Left renal cortex interstitium (tissue), 4 donors: ENCODE data around the gene OR56A4. TPM values are rescaled to one million over a fixed set of nuclear protein-coding genes. Genes with fewer than 3 reads are reported as not detected.

ENCODE experiments used
- DNase-seq, 4 donors: peaks; one replicate each; pipeline ENCODE4 v3.0.0-alpha.2; 2013; ENCODE audit warnings: low read depth in 4 of 4, low spot score in 2 of 4, missing footprints in 1 of 4
- polyA plus RNA-seq, 4 donors: library from polyadenylated mRNA; unstranded; fragments of 120-200 nt; gene quantifications; one replicate each; pipeline ENCODE4 v1.2.1, GENCODE V29; 2013; ENCODE audit not compliant: insufficient read length in 4 of 4

OR56A4 gene, protein sequence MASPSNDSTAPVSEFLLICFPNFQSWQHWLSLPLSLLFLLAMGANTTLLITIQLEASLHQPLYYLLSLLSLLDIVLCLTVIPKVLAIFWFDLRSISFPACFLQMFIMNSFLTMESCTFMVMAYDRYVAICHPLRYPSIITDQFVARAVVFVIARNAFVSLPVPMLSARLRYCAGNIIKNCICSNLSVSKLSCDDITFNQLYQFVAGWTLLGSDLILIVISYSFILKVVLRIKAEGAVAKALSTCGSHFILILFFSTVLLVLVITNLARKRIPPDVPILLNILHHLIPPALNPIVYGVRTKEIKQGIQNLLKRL
- polyA plus RNA-seq, result under 1 TPM in 3 of 4 donors, not detected in 1; 0.05 to 0.09 (median 0.06) TPM

DNA sequence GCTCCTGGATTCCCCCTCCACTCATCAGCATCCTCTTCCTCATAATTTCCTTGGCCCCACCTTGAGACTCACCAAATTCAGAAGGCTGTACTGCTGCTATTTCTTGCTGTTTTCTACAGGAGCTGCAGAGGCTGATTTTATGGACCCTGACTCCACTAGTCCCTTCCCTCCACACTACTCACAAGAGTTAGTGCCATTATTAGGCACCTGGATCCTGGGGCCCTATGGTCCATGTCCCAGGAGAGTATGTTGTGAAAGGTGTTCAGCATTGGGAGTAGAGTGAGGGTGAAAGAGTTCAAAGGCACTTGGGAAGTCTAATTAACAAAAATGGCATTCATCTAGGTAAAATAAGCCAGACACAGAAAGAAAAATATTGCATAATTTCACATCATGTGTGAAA lies at the start of gene OR56A4:
Gene OR56A4, minus strand, starts transcription at position 101 of the 400 bp plus-strand sequence. CDS start 3,954 bp downstream, outside the sequence.
- DNase-seq, result no peak

DNA sequence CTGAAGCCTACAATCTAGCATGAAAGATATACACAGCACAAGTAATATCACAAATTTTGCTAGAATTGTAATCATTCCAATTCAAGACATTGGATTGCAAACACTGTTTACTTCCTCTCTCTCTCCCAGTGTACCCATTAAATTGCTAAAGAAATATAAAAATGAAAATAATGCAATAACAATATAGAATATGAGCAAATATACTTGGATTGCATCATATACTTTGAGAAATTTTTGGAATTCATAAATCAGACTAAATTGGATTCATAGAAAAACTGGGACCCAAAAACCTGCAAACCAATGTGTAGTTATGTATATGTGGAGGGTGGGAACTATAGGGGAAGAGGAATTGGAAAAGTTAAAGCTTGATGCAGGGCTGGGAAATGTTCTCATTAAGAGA lies 48.8 kb upstream of the OR56A4 start:
- no peak for DNase-seq

GRCh38 chr11:6052374-6052773 lies 45.6 kb upstream of the OR56A4 start:
- DNase-seq, result no peak

- DNase-seq, result no peak
Measured at GRCh38 chr11:6040874-6041273, 34.1 kb upstream of the OR56A4 start.

DNA sequence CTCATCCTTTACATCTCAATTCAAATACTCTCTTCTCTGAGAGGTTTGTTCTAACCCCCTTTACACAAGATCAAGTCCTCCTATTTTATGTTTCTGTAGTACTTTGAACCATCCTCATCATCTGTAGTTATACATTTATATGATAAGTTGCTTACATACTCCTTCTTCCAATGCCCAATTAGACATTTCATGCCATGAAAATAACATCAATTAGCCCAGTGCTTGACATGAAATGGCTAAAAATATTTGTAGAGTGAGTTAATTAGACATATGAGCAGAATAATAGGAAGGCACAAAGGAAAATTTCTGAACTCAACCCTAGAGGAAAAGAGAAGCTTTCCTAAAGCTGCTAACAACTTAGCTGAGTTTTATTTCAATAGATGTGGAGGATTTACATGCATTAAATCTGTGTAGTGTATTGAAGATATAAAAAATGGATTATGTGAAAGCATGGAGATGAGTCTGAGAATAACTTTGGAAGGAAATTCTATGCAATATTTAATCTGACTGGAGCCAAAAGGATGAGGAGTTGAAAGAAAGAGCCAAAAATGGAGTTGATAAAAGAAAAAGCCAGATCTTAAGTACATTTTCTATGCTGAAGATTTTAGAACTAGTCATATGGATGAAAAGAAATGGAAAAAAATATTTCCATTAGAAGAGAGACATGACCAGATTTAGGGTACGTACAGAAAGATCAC lies 24.1 kb upstream of the OR56A4 start, which contains the start of gene OR56A1:
Gene OR56A1, minus strand, starts transcription at position 51 of the 698 bp plus-strand sequence. CDS start 3,066 bp downstream, outside the sequence.
- DNase-seq, result no peak

DNA sequence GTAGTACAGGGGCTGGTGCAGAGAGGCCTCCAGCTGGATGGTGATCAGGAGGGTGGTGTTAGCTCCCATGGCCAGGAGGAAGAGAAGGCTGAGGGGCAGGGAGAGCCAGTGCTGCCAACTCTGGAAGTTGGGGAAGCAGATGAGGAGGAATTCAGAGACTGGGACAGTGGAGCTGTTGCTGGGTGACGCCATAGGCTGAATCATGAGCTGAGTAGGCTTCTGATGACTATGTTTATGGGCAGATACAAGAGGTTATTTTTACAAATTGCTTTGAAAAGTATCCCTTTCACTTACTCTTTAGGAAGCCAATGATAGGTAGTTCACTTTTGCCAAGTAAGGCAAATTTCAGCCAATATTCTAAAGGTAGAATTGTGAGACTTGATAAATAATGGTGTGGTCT lies 20.8 kb upstream of the OR56A4 start:
- DNase-seq, result no peak

GRCh38 chr11:6025056-6025455 lies 18.3 kb upstream of the OR56A4 start:
- no peak for DNase-seq

DNA sequence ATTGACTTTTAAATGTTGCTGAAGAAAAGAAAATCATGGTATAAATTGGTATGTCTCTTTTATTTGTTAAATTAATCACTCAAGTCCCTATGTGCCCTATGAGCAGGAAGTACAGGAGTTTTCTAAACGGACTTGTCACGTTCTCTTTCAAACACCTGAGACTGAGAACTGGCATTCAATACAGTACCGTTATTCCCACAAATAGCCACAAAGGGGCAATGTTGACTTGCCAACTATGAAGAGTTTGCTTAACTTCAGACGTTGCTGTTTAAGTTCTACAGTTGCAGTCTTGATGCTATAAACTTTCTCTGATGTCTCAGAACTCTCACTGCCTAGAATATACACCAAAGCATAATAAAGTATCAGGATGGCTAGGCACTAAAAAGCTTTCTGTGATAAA lies 16.2 kb upstream of the OR56A4 start:
- peak in 2 of 4 donors; percentile 2 to 19 for DNase-seq

- no peak for DNase-seq
Measured at GRCh38 chr11:6013042-6013441, 6.3 kb upstream of the OR56A4 start.

GRCh38 chr11:6012035-6012668 lies 5.4 kb upstream of the OR56A4 start:
- DNase-seq, result no peak

GRCh38 chr11:6006395-6006794 lies 351 bp downstream of the OR56A4 start:
- DNase-seq, result no peak

- no peak for DNase-seq
Measured at GRCh38 chr11:6002202-6002699, 4.5 kb downstream of the OR56A4 start.

DNA sequence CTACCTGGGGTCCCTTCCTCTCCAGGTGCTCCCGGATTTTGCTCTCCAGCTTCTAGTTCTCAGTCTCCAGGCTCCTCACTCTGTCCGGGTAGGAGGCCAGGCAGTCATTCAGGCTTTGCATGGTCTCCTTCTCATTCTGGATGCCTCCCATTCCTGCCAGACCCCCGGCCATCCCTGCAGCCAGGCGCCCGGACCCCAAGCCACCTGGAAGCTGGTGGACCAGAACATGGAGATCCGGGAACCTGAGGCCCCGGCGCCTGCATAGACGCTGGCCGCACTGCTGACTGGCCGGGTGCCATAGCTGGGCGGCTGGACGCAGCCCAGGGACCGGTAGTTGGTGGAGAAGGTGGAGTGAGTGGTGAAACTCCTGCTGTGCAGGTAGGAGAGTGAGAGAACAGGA lies 12.0 kb downstream of the OR56A4 start:
- no peak for DNase-seq

- no peak for DNase-seq
Measured at GRCh38 chr11:5992604-5993251, 14.0 kb downstream of the OR56A4 start.

DNA sequence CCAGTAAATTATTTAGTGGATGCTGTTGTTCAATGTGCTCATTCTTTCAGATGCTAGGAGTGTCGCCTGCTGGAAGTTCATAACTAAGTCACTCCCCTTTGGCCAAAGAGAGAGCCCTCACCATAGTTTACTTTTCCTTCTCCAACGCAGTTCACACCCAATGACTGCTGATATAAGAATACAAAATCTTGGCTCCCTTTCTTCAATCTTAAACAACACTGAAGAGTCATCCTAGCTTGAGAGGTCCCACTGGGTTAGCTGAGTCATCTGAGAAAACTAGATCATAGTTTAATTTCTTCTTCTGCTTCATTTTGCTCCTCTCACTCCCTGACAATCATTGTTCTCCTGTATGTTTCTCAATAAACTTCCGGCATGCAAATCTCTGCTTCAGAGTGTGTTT lies 14.6 kb downstream of the OR56A4 start:
- DNase-seq, result no peak

DNA sequence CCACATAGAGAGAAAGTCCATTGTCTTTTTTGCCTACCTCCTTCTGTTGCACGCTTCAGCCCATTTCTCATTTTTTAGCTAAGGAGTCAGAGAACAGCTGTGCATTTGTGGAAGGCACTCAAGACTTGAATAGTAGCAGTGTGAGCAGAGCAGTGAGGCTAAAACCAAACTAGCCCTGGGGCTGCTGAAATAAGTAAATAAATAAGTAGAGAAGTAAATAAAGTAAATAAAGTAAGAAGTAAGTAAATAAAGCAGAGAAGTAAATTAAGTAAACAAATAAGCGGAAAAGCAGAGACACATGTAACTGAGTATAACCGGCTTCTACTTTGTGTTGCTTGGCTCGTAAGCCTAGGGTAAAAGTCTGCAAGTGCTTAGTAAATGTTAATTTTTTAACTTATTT lies 17.5 kb downstream of the OR56A4 start:
- no peak for DNase-seq

- DNase-seq, result no peak
Measured at GRCh38 chr11:5986885-5987284, 19.9 kb downstream of the OR56A4 start, which contains the start of gene OR52L1. OR52L1 (minus strand) TSS chr11:5986985; CDS start chr11:5986930, 55 bp downstream.

DNA sequence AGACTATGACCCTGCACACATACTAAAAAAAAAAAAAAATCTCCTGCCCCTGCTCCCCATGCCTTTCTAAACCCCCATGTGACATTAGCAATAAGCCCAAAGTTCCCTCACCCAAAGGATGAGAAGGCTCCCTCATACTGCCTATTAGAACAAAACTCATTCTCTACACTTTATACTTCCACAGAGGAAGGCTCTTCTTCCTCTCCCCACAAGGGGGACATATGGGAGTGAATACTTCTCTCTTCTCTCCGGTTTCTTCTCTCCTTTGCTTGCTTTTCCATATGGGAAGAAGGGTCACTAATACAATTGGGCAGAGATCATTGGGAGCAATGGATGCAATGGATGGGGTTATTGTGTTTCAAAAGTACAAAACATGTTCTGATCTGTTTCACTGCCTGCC lies 23.3 kb downstream of the OR56A4 start:
- DNase-seq, result no peak

DNA sequence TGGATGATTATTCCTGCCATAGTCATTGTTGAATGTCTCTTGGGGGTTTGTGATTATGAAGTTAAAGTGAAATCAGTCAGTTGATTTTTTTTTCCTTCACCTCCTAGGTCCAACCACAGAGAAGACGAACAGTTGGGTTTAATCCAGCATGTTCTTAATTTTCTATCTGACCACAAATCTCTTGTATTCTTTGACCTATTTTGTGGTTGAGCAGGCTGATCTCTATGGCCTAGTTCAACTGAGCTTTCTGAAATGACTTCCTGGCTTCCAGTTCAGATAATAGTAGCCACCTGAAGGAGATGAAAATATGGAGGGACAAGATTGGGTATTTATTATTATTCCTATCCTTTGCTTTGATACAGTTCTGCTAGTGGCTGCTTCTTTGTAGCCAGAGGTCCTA lies 33.2 kb downstream of the OR56A4 start:
- no peak for DNase-seq

DNA sequence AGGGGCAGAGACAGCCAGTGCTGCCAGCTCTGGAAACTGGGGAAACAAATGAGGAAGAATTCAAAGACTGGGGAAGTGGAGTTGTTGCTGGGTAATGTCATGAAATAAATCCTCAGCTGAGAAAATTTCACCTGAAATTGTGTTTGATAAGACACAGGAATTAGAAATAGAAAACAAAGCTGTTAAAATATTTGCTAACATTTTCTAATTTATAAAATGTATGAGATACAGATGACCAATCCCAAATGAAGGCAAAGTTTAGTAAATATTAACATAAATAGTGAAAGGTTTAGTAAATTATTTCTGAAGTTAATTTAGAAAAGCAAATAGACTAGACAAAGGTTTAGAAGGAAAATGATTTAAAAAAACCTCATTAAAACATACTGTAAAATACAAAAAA lies 38.4 kb downstream of the OR56A4 start, which contains the start of gene OR56A5:
Gene OR56A5, minus strand, starts transcription at position 101 of the 400 bp plus-strand sequence. Its CDS starts 0 bp downstream, at position 101.
- DNase-seq, result no peak

- no peak for DNase-seq
Measured at GRCh38 chr11:5967708-5968107, 39.0 kb downstream of the OR56A4 start.
